ENCODE measurements around the gene MAGEF1. TPM values are rescaled to one million over a fixed set of nuclear protein-coding genes. Genes with fewer than 3 reads are reported as not detected.
A peak's percentile ranks its signal among the peaks of the same experiment; 100 is the strongest.

The MAGEF1 gene
- total RNA-seq, 4 donors from 2014 or later, result 4.2 to 22.5 (median 16.0) TPM

GRCh38 chr3:184693011-184693975, 18.6 kb downstream of the MAGEF1 start:
- in situ Hi-C loops (cut with MboI; ENCODE audit: low pct_ligation_motif_present in 1 of 4, low pct_unique_long_range_greater_than_20kb in 1 of 4, low sequenced_read_pairs in 3 of 4), result no loop called here
- intact Hi-C loops (cut with DNase I; ENCODE audit: low total_unique reads), result no loop called here
- Histone ChIP-seq H3K4me1 (peaks cover 8 to 34% (median 15%) of the 10 kb centered on the region in 4 donors), H3K36me3 (no peaks in the 10 kb centered on the region), H3K4me3 (no peak overlapping the region), H3K27me3 (no peaks in the 10 kb centered on the region), H3K27ac (peak overlapping the region; percentile 12 to 76 (median 34)), H3K9me3 (no peaks in the 10 kb centered on the region)
- 78 to 83% methylated on average over 4 to 16 of the region's 16 CpGs for WGBS, 2 donors (ENCODE audit: low coverage in 1 of 2)
- DNase-seq, result no peak
- TF ChIP-seq POLR2AphosphoS5 (IDR thresholded peaks at IDR 0.05) (no peak), POLR2A (IDR thresholded peaks at IDR 0.05) (no peak), EP300 (IDR thresholded peaks at IDR 0.05; ENCODE audit: low read depth) (no peak)
- TF ChIP-seq, protein P1, sequence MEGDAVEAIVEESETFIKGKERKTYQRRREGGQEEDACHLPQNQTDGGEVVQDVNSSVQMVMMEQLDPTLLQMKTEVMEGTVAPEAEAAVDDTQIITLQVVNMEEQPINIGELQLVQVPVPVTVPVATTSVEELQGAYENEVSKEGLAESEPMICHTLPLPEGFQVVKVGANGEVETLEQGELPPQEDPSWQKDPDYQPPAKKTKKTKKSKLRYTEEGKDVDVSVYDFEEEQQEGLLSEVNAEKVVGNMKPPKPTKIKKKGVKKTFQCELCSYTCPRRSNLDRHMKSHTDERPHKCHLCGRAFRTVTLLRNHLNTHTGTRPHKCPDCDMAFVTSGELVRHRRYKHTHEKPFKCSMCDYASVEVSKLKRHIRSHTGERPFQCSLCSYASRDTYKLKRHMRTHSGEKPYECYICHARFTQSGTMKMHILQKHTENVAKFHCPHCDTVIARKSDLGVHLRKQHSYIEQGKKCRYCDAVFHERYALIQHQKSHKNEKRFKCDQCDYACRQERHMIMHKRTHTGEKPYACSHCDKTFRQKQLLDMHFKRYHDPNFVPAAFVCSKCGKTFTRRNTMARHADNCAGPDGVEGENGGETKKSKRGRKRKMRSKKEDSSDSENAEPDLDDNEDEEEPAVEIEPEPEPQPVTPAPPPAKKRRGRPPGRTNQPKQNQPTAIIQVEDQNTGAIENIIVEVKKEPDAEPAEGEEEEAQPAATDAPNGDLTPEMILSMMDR (IDR thresholded peaks at IDR 0.05), result no peak

DNA sequence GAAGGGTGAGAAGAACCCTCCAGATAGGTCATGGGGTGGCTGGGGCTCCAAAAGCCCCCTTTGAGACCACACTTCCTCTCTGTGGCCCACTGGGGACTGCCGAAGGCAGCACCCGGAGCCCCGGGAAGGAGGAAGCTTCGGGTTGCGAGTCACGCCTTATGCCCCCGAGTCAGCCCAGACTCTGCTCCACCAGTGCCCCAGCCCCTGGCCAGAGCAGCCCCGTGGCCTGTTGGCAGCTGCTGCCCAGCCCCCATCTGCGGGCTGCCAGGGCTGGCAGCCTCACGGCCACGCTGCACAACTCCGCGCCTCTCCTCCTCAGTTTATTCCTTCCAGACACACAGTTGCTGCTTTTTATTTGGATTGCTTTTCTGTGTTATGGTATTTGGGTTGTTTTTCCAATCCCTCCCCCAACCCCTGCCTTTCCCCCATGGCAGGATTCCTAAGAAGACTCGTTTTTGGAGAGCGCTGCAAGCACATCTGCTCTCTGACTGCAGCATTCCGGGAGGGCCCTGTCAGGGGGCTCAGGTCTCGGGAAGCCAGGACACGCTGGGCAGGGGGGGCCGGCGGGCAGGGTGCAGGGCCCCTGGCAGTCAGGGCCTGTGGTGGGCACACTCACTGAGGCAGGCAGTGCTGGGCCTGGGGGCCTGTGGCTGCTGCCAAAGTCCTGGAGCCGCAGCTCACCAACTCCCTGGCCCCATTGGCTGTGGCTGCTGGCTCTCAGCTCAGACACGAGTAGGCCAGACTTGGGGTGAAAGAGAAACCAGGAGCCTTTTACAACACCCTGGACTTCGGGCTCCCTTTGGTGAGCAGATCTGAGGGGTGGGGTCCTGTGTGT, 20.2 kb downstream of the MAGEF1 start:
- in situ Hi-C loops (cut with MboI; ENCODE audit: low pct_ligation_motif_present in 1 of 4, low pct_unique_long_range_greater_than_20kb in 1 of 4, low sequenced_read_pairs in 3 of 4) (no loop called here), intact Hi-C loops (cut with DNase I; ENCODE audit: low total_unique reads) (no loop called here)
- no peaks in the 10 kb centered on the region for H3K36me3 ChIP-seq
- no peaks in the 10 kb centered on the region for H3K9me3 ChIP-seq
- H3K4me3 ChIP-seq, result no peak overlapping the region
- H3K27me3 ChIP-seq, result no peaks in the 10 kb centered on the region
- peaks cover 8 to 46% (median 26%) of the 10 kb centered on the region in 4 donors for H3K4me1 ChIP-seq
- DNase-seq, result no peak
- WGBS, 2 donors (ENCODE audit: low coverage in 1 of 2), result 61 to 75% methylated on average over 4 to 22 of the region's 23 CpGs
- no peak for TF ChIP-seq POLR2AphosphoS5 (IDR thresholded peaks at IDR 0.05)
- no peak for TF ChIP-seq EP300 (IDR thresholded peaks at IDR 0.05; ENCODE audit: low read depth)
- TF ChIP-seq, protein P1 (IDR thresholded peaks at IDR 0.05), result no peak
- TF ChIP-seq POLR2A (IDR thresholded peaks at IDR 0.05), result no peak
- peak overlapping the region; percentile 20 to 76 (median 62) for H3K27ac ChIP-seq

DNA sequence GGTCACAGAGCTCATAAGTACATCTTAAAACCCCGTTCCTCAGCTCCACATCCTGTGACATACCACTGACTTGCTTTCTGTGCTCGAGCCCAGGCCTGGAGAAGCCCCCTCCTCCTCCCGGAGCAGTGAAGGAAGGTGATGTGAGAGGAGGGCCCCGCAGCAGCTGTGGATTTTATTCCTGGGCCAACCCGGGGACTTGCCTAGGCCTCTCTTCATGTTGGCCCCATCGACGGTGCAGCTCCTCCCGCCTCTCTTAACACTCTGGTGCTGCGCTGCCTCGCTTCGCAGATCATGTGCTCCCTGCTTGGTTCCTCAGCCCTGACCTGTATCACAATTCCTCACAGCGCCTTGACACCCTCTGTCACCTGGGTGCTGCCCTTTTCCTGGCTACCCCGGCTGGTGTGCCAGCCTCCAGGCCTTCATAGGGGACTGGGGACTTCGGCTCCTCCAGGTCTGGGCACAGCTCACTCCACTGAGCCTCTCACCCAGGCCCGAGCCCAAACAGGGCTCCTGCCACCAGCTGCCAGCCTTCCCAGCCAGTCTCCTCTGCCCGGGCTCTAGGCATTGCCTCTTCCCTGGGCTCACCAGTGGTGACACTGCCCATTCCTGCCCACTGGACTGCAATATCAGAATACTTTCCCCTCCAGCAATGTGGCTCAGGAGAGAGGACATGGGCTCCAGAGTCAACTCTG, 21.5 kb downstream of the MAGEF1 start:
- TF ChIP-seq POLR2AphosphoS5 (IDR thresholded peaks at IDR 0.05) (no peak), POLR2A (IDR thresholded peaks at IDR 0.05) (no peak), EP300 (IDR thresholded peaks at IDR 0.05; ENCODE audit: low read depth) (no peak)
- TF ChIP-seq, protein P1 (IDR thresholded peaks at IDR 0.05), result no peak
- Histone ChIP-seq H3K27ac (peak overlapping the region in 1 of 4 donors; percentile 16), H3K36me3 (no peaks in the 10 kb centered on the region), H3K4me3 (no peak overlapping the region), H3K27me3 (no peaks in the 10 kb centered on the region), H3K9me3 (no peaks in the 10 kb centered on the region), H3K4me1 (peaks cover 11 to 53% (median 32%) of the 10 kb centered on the region in 4 donors)
- DNase-seq, result no peak
- in situ Hi-C loops (cut with MboI; ENCODE audit: low pct_ligation_motif_present in 1 of 4, low pct_unique_long_range_greater_than_20kb in 1 of 4, low sequenced_read_pairs in 3 of 4), result no loop called here
- intact Hi-C loops (cut with DNase I; ENCODE audit: low total_unique reads), result no loop called here
- WGBS, 2 donors (ENCODE audit: low coverage in 1 of 2), result 80% methylated on average over 15 of the region's 16 CpGs; no CpG with 5 or more reads in 1 of the 2 donors

Data from transverse colon (tissue), 4 donors.